ENCODE data around the gene SAMD4B.
A peak's percentile ranks its signal among the peaks of the same experiment; 100 is the strongest.

SAMD4B gene

GRCh38 chr19:39390751-39391437 lies 48.7 kb downstream of the SAMD4B start, which contains the start of the genes MED29 and PAF1:
TSS of gene MED29 (plus strand) at chr19:39391378. CDS start at chr19:39391423, 45 bp downstream.
TSS of gene PAF1 (minus strand) at chr19:39391106. CDS start at chr19:39390864, 242 bp downstream.
- peak; percentile 88 to 90 for DNase-seq (ENCODE audit: low read depth in 2 of 2)

GRCh38 chr19:39397360-39398296 lies 55.4 kb downstream of the SAMD4B start:
- DNase-seq (ENCODE audit: low read depth in 2 of 2) = peak; percentile 88 to 94

- no peak for DNase-seq (ENCODE audit: low read depth in 2 of 2)
These were observed 56.2 kb downstream of the SAMD4B start for GRCh38 chr19:39398297-39398864.

GRCh38 chr19:39399668-39400050 lies 57.4 kb downstream of the SAMD4B start:
- DNase-seq (ENCODE audit: low read depth in 2 of 2) = no peak

- DNase-seq (ENCODE audit: low read depth in 2 of 2) = no peak
These were observed 57.8 kb downstream of the SAMD4B start for GRCh38 chr19:39400061-39400460.

- DNase-seq (ENCODE audit: low read depth in 2 of 2) = no peak
These were observed 58.9 kb downstream of the SAMD4B start for GRCh38 chr19:39401070-39401548.

- DNase-seq (ENCODE audit: low read depth in 2 of 2) = peak; percentile 63 to 81
These were observed 59.5 kb downstream of the SAMD4B start for GRCh38 chr19:39401549-39402345.

GRCh38 chr19:39402346-39403300 lies 60.4 kb downstream of the SAMD4B start:
- peak; percentile 75 to 80 for DNase-seq (ENCODE audit: low read depth in 2 of 2)

- peak; percentile 95 for DNase-seq (ENCODE audit: low read depth in 2 of 2)
These were observed 61.4 kb downstream of the SAMD4B start for GRCh38 chr19:39403331-39404312.

- no peak for DNase-seq (ENCODE audit: low read depth in 2 of 2)
These were observed 63.2 kb downstream of the SAMD4B start for GRCh38 chr19:39405261-39405957.

GRCh38 chr19:39405958-39406655 lies 63.9 kb downstream of the SAMD4B start:
- peak; percentile 73 to 84 for DNase-seq (ENCODE audit: low read depth in 2 of 2)

- DNase-seq (ENCODE audit: low read depth in 2 of 2) = peak; percentile 74 to 82
These were observed 64.6 kb downstream of the SAMD4B start, which contains the start of gene ZFP36 for GRCh38 chr19:39406656-39407409. TSS of gene ZFP36 (plus strand) at chr19:39406847. CDS start at chr19:39406905, 58 bp downstream.

- no peak for DNase-seq (ENCODE audit: low read depth in 2 of 2)
These were observed 65.1 kb downstream of the SAMD4B start for GRCh38 chr19:39407410-39407659.

GRCh38 chr19:39407660-39408391 lies 65.6 kb downstream of the SAMD4B start:
- DNase-seq (ENCODE audit: low read depth in 2 of 2) = peak in 1 of 2 donors; percentile 44

GRCh38 chr19:39408392-39409207 lies 66.4 kb downstream of the SAMD4B start:
- no peak for DNase-seq (ENCODE audit: low read depth in 2 of 2)
